ENCODE measurements around the gene TTC23L. TPM values are rescaled to one million over a fixed set of nuclear protein-coding genes. Genes with fewer than 3 reads are reported as not detected.
A peak's percentile ranks its signal among the peaks of the same experiment; 100 is the strongest.

Gene TTC23L
- total RNA-seq, 1 experiment from 2014 or later = 3.9 TPM

DNA sequence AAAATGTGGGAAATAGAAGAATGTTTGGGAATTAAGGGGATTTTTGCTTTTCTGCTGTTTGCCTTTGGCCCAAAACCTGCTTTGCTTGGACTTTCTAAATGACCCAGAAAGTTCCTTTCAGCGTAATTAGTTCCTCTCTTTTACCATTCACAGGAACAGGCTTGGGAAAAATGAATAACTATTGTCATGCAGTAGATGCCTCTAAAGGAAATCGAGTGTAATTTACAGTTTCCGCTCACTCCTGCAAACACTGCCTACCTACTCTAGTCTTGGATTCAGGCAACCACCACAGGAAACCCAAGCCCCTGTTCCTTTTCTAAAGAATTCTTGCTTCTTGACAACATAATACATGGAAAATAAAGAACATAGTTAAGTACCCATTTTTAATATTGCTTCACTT is 25.0 kb downstream of the TTC23L start:
- Histone ChIP-seq H3K4me1 (replicated peaks; ENCODE audit: insufficient read depth) (0 out of 2 replicates have a peak, but pooled peaks cover 6% of the 10 kb centered on the region), H3K27ac (no peak overlapping the region), H3K4me2 (no peak overlapping the region), H3K27me3 (ENCODE audit: insufficient read depth, low read depth) (no peaks in the 10 kb centered on the region), H4K20me1 (ENCODE audit: insufficient read depth) (no peaks in the 10 kb centered on the region), H3K36me3 (ENCODE audit: low read depth) (no peaks in the 10 kb centered on the region), H3K9me3 (ENCODE audit: insufficient read depth, low read depth) (no peaks in the 10 kb centered on the region), H2AFZ (peak overlapping the region; percentile 33; the same call in 1 of the 2 replicates), H3K4me3 (no peak overlapping the region), H3K79me2 (ENCODE audit: low read depth) (no peaks in the 10 kb centered on the region), H3F3A (ENCODE audit: insufficient read depth, low read depth) (no peaks in the 10 kb centered on the region), H3K9me2 (ENCODE audit: insufficient read depth) (no peaks in the 10 kb centered on the region)
- TF ChIP-seq EZH2 (IDR thresholded peaks at IDR 0.05; ENCODE audit: low read depth) = no peak
- TF ChIP-seq, protein P1, sequence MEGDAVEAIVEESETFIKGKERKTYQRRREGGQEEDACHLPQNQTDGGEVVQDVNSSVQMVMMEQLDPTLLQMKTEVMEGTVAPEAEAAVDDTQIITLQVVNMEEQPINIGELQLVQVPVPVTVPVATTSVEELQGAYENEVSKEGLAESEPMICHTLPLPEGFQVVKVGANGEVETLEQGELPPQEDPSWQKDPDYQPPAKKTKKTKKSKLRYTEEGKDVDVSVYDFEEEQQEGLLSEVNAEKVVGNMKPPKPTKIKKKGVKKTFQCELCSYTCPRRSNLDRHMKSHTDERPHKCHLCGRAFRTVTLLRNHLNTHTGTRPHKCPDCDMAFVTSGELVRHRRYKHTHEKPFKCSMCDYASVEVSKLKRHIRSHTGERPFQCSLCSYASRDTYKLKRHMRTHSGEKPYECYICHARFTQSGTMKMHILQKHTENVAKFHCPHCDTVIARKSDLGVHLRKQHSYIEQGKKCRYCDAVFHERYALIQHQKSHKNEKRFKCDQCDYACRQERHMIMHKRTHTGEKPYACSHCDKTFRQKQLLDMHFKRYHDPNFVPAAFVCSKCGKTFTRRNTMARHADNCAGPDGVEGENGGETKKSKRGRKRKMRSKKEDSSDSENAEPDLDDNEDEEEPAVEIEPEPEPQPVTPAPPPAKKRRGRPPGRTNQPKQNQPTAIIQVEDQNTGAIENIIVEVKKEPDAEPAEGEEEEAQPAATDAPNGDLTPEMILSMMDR (conservative IDR thresholded peaks at IDR 0.05) = no peak
- DNase-seq = no peak
- intact Hi-C loops (cut with micrococcal nuclease; ENCODE audit: unreplicated experiment) = no loop called here
- CTCF ChIA-PET = no interaction called here
- POLR2A ChIA-PET (ENCODE audit: unreplicated experiment) = no interaction called here
- no TSS peak for BruUV-seq (replicated peaks)

DNA sequence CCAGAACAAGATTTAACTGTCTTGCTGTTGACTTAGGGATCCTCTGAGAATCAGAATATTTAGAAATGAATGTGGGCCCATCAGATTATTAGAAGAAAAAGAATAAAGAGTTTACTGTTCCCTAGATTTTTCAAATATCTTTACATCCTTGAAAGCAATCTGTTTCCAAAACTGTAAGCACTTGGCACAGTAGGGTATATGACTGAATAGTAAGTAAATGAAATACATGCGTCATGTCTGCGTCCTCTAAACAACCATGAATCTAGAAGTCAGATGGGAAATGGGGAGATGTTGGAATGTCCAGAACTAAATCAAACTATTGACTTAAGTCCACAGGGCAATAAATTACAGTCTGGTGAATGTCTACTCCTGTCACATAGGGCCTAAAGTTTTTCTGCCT is 26.1 kb downstream of the TTC23L start:
- no TSS peak for BruUV-seq (replicated peaks)
- no peak for DNase-seq
- CTCF ChIA-PET = no interaction called here
- Histone ChIP-seq H4K20me1 (ENCODE audit: insufficient read depth) (no peaks in the 10 kb centered on the region), H3K27me3 (ENCODE audit: insufficient read depth, low read depth) (no peaks in the 10 kb centered on the region), H3K9me3 (ENCODE audit: insufficient read depth, low read depth) (no peaks in the 10 kb centered on the region), H2AFZ (no peak overlapping the region), H3K4me2 (no peak overlapping the region), H3K4me1 (replicated peaks; ENCODE audit: insufficient read depth) (0 out of 2 replicates have a peak, but pooled peaks cover 6% of the 10 kb centered on the region), H3K36me3 (ENCODE audit: low read depth) (no peaks in the 10 kb centered on the region), H3K27ac (no peak overlapping the region), H3K79me2 (ENCODE audit: low read depth) (no peaks in the 10 kb centered on the region), H3F3A (ENCODE audit: insufficient read depth, low read depth) (no peaks in the 10 kb centered on the region), H3K4me3 (no peak overlapping the region), H3K9me2 (ENCODE audit: insufficient read depth) (no peaks in the 10 kb centered on the region)
- TF ChIP-seq, protein P1 (conservative IDR thresholded peaks at IDR 0.05) = no peak
- no peak for TF ChIP-seq EZH2 (IDR thresholded peaks at IDR 0.05; ENCODE audit: low read depth)
- POLR2A ChIA-PET (ENCODE audit: unreplicated experiment) = no interaction called here
- intact Hi-C loops (cut with micrococcal nuclease; ENCODE audit: unreplicated experiment) = no loop called here

DNA sequence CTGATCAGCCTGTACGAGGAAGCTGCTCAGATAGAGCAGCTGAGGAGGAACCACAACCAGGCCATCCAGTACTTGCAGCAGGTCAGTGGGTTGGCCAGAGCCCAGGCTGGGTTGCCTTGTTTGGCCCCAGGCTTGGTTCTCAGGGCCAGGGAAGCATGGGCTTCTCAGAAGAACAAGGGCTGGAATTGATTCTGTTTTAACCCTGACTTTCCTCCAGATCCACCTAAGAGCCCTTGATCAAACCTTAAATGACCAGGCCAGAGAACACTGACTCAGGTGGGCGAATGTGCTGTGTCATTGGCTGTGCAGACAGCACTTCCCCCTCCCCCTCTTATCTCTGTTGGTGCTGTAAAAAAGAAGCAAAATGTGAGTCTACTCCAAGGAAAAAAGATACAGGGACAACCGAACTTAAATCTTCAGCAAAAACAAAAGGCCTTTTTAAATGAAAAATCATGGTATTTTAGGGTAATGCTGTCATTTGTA is 28.1 kb downstream of the TTC23L start:
- Histone ChIP-seq H3K4me3 (no peak overlapping the region), H4K20me1 (ENCODE audit: insufficient read depth) (no peaks in the 10 kb centered on the region), H3F3A (ENCODE audit: insufficient read depth, low read depth) (no peaks in the 10 kb centered on the region), H3K27me3 (ENCODE audit: insufficient read depth, low read depth) (no peaks in the 10 kb centered on the region), H3K27ac (no peak overlapping the region), H3K36me3 (ENCODE audit: low read depth) (no peaks in the 10 kb centered on the region), H3K4me1 (replicated peaks; ENCODE audit: insufficient read depth) (0 out of 2 replicates have a peak, but pooled peaks cover 6% of the 10 kb centered on the region), H3K9me2 (ENCODE audit: insufficient read depth) (no peaks in the 10 kb centered on the region), H3K9me3 (ENCODE audit: insufficient read depth, low read depth) (no peaks in the 10 kb centered on the region), H3K79me2 (ENCODE audit: low read depth) (no peaks in the 10 kb centered on the region), H3K4me2 (no peak overlapping the region), H2AFZ (peak overlapping the region; percentile 61)
- ChIA-PET CTCF (no interaction called here), POLR2A (ENCODE audit: unreplicated experiment) (no interaction called here)
- DNase-seq = no peak
- no TSS peak for BruUV-seq (replicated peaks)
- intact Hi-C loops (cut with micrococcal nuclease; ENCODE audit: unreplicated experiment) = no loop called here
- no peak for TF ChIP-seq EZH2 (IDR thresholded peaks at IDR 0.05; ENCODE audit: low read depth)
- TF ChIP-seq, protein P1 (conservative IDR thresholded peaks at IDR 0.05) = no peak

Data from PC-9 (cell line).